Activated naive CD8-positive, alpha-beta T cell treated with anti-CD3 and anti-CD28 coated beads for 36 hours (primary cell): ENCODE measurements around the gene TRIM65. TPM values are rescaled to one million over a fixed set of nuclear protein-coding genes. Genes with fewer than 3 reads are reported as not detected.

Source experiments
- DNase-seq: peaks from one replicate; pipeline ENCODE4 v3.0.0; 2021
- H3K27ac Mint-ChIP-seq: one replicate; pipeline ENCODE4 v1.8.0; 2022; ENCODE audit warnings: mild to moderate bottlenecking, moderate library complexity, mixed read lengths
- H3K27me3 Mint-ChIP-seq: one replicate; pipeline ENCODE4 v1.8.0; 2022; ENCODE audit warnings: mild to moderate bottlenecking, mixed read lengths
- H3K36me3 Mint-ChIP-seq: one replicate; pipeline ENCODE4 v1.8.0; 2021; ENCODE audit warnings: mild to moderate bottlenecking, mixed read lengths
- H3K4me1 Mint-ChIP-seq: one replicate; pipeline ENCODE4 v1.8.0; 2021; ENCODE audit warnings: mixed read lengths
- H3K4me3 Mint-ChIP-seq: one replicate; pipeline ENCODE4 v1.8.0; 2022; ENCODE audit warnings: mild to moderate bottlenecking, moderate library complexity, mixed read lengths
- H3K9me3 Mint-ChIP-seq: one replicate; pipeline ENCODE4 v1.8.0; 2022; ENCODE audit warnings: mixed read lengths
- total RNA-seq, 2 experiments: library from RNA; stranded (reverse); gene quantifications; one replicate each; pipeline ENCODE4 v1.2.3, GENCODE V29; 2021

TRIM65 gene
- total RNA-seq, 2 experiments from 2014 or later, result 37.2 to 41.7 TPM

DNA sequence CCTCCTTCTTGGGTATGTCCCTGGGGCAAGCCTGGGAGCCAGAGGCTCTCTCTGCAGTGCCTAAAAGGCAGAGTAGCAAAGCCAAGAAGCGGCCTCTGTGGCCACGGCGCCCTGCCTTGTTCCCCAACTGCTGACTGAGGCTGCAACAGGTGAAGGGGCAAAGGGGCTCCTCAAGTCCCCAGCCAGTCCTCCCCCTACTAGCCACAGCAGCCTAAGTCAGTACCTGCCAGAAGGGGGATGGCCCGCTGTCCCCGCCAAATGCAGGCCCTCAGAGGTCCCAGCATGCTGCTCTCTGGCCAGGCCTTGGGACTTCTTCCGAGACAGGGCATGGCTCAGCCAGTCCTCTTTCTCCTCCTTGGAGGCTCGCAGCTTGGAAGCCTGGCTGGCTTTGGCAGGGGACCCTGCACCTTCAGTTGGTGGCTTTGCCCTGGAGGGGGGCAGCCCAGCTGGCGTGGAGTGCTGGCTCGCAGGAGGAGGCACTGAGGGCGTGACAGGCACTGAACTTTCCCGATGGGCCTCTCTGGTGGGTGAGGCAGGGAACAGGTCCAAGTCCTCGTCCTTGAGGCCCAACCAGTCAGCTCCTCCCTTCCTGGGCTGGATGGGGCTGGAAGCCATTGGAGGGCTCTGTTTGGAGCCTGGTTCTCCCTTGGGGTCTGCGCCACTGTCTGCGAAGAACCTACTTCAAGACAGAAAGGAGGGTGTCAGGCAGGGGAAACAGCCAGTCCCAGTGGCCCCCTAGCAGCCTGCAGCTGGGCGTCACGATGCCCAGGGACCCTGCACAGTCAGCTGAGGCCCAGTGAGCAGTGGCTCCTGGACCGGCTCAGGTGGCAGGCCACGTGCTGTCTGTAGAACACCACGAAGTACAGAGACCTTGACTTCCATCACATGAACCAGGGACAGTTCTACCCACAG lies 26.5 kb upstream of the TRIM65 start:
- Mint-ChIP-seq H3K9me3 (no peaks in the 10 kb centered on the region), H3K36me3 (peaks cover 1% of the 10 kb centered on the region), H3K4me1 (no peaks in the 10 kb centered on the region), H3K27ac (no peak overlapping the region), H3K4me3 (no peak overlapping the region), H3K27me3 (no peaks in the 10 kb centered on the region)
- DNase-seq, result no peak

DNA sequence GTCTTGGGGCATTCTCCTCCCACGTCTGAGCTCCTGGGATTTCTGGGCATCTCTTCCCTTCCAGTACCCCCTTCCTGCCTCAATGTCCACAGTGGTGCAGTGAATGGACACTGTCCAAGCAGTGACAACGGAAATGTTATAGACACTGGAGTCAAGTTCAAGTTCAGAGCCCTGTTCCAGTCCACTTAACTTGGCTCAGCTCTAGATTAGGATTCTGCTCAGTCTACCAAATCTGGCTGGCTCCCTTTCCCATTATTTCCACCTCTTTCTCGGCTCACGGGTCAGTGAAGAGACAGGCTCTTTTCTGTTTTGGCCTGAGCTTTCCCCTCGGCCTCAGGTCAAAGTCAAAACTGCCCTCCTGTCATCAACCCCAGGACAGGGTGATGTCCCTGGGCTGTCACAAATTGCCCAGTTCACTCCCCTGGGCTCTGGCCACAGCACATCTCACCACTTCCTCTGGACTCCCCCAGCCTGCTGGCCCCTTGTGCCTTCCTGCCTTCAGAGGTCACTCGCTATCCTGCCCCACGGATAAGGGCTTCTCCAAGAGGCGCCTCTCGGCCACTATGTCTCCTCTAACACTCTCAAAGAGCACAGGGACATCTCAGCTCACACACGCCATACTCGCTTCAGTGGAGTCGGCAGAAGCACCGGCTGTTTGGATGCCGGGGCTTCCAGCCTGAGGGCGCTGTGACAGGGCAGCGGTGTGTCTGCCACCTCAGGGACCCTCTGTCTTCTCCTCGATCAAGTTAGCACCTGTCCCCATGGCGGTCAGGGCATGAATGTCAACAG lies 25.6 kb upstream of the TRIM65 start:
- Mint-ChIP-seq H3K27ac (no peak overlapping the region), H3K9me3 (no peaks in the 10 kb centered on the region), H3K27me3 (no peaks in the 10 kb centered on the region), H3K4me3 (no peak overlapping the region), H3K4me1 (no peaks in the 10 kb centered on the region), H3K36me3 (peaks cover 1% of the 10 kb centered on the region)
- no peak for DNase-seq

DNA sequence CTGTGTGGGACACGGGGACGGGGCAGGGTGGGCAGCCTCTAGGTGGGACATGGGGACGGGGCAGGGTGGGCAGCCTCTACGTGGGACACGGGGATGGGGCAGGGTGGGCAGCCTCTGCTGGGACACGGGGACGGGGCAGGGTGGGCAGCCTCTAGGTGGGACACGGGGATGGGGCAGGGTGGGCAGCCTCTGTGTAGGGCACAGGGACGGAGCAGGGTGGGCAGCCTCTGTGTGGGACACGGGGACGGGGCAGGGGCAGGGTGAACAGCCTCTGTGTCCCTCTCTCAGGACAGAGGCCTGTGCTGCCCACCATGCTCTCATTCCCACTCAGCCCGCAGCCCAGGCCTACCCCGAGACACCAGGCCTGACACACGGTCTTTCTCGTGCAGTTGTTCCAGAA lies 24.8 kb upstream of the TRIM65 start:
- Mint-ChIP-seq H3K9me3 (no peaks in the 10 kb centered on the region), H3K4me3 (no peak overlapping the region), H3K36me3 (peaks cover 1% of the 10 kb centered on the region), H3K27ac (no peak overlapping the region), H3K4me1 (no peaks in the 10 kb centered on the region), H3K27me3 (no peaks in the 10 kb centered on the region)
- DNase-seq, result no peak

DNA sequence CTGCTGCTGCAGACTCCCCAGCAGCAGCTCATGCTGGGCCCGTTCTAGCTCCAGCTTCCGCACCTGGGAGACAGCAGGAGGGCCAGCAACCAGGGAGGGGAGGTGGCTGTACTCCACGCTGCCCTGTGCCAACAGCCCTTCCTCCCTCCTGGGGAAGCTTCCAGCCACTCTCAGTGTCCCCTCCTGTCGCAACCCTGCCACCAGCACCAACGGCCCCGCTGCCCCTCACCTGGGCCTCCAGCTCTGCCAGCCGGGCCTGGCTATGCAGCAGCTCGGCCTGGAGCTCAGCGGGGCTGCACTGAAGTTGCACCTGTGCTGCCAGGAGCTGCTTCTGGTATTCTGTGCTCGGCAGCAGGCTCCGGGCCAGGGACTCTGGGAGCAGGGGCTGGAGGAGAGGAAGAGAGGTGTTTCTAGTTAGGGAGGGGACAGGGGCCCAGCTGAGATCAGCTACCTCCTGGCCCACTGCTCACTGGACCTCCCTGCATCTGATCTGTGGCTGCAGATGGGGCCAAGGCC lies 23.4 kb upstream of the TRIM65 start:
- Mint-ChIP-seq H3K27me3 (no peaks in the 10 kb centered on the region), H3K36me3 (peaks cover 1% of the 10 kb centered on the region), H3K4me1 (no peaks in the 10 kb centered on the region), H3K4me3 (no peak overlapping the region), H3K27ac (no peak overlapping the region), H3K9me3 (no peaks in the 10 kb centered on the region)
- no peak for DNase-seq

DNA sequence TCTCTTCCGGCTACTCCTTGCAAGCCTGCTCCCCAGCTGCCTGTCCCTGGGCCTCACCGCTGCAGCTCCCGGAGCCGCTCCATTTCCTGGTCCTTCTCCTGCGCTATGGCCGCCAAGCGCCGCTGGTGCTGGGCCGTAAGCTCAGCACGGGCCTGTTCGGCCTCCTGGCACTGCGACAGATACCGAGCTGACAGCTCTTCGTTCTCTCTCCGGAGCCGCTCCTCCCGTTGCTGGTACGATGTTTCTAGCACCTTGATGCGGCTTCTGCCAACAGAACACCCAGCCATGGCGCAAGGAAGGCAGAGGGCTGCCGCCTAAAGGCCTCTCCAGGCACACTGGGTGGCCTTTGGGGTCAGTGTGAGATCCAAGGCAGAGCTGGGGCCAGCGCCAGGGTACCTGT lies 22.9 kb upstream of the TRIM65 start:
- no peak overlapping the region for H3K27ac Mint-ChIP-seq
- no peaks in the 10 kb centered on the region for H3K9me3 Mint-ChIP-seq
- peaks cover 1% of the 10 kb centered on the region for H3K36me3 Mint-ChIP-seq
- DNase-seq, result no peak
- no peak overlapping the region for H3K4me3 Mint-ChIP-seq
- H3K4me1 Mint-ChIP-seq, result no peaks in the 10 kb centered on the region
- no peaks in the 10 kb centered on the region for H3K27me3 Mint-ChIP-seq

DNA sequence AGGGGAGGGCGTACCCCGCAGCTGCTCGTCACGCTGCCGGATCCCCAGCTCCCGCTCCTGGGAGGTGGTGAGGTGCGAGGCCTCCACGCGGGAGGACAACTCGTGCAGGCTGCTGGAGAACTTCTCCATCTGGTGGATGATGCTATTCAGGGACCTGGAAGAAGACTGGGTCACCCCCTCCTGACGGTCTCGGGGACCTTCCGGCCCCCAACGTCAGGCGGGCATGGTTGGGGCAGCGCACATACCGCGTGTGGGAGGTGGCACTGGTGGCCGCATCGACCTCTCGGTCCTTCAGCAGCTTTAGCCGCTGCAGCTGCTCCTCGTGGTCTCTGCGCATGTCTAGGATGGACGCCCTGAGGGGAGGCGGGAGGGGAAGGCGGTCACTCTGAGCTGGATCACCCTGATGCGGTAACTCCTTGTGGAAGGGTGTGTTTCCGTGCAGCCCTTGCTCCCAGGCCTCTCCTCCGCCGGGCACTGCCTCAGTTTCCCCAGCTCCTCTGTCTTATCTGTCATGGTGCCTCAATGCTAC lies 21.2 kb upstream of the TRIM65 start:
- no peak overlapping the region for H3K27ac Mint-ChIP-seq
- H3K27me3 Mint-ChIP-seq, result no peaks in the 10 kb centered on the region
- peaks cover 3% of the 10 kb centered on the region for H3K36me3 Mint-ChIP-seq
- H3K4me3 Mint-ChIP-seq, result no peak overlapping the region
- no peaks in the 10 kb centered on the region for H3K4me1 Mint-ChIP-seq
- DNase-seq, result no peak
- no peaks in the 10 kb centered on the region for H3K9me3 Mint-ChIP-seq

DNA sequence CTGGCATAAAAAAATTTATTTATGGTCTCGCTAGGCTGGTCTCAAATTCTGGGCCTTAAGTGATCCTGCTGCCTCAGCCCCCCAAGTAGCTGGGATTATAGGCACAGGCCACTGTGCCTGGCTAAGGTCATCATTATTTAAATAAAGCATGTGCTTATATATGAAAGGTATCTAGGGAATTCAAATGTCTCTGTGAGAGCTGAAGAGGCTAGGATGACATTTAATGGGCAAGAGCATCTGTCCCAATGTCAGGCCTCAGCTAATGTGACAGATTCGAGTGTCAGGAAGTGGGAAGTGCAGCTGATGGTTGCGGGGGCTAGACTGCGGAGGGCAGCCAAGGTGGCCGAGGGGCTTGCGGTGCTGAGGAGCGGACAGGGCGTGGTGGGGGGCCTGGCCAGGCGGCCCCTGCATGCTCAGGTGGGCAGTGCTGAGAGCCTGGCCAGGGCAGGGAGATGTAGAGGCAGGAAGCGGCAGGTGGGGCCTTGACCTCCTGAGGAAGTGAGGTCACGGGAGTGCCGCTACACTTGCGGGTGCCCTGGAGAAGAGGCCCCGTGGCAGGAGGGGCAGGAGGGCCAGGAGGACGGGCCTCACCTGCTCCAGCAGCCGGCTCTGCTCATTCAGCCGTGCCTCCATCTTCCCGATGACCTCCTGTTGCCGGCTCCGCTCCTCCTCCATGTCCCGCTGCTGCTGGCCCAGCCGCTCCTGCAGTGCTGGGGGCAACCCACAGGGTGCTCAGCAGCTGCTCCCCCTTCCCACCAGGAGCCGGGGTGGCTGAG lies 20.6 kb upstream of the TRIM65 start:
- H3K4me1 Mint-ChIP-seq, result no peaks in the 10 kb centered on the region
- H3K4me3 Mint-ChIP-seq, result no peak overlapping the region
- peaks cover 3% of the 10 kb centered on the region for H3K36me3 Mint-ChIP-seq
- no peak for DNase-seq
- no peak overlapping the region for H3K27ac Mint-ChIP-seq
- no peaks in the 10 kb centered on the region for H3K27me3 Mint-ChIP-seq
- H3K9me3 Mint-ChIP-seq, result no peaks in the 10 kb centered on the region

DNA sequence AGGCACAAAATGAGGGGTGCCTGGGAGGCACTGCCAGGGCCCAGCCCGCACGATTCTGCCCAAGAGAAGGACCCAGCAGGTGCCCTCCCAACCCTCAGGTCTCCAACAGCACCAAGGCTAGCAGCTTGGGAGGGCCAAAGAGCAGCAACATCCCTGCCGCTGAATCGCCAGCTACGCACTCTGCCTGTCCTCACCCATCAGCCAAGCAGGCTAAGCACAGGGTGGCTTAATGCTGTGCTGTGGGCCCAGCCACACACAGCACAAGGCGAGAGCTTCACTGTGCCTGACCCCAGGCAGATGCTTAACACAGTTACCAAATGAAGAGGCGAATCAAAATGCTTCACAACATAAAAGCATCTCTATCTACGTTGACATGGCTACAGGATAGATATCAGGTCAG lies 18.5 kb upstream of the TRIM65 start:
- Mint-ChIP-seq H3K9me3 (no peaks in the 10 kb centered on the region), H3K4me1 (no peaks in the 10 kb centered on the region), H3K36me3 (peaks cover 3% of the 10 kb centered on the region), H3K27ac (no peak overlapping the region), H3K27me3 (no peaks in the 10 kb centered on the region), H3K4me3 (no peak overlapping the region)
- DNase-seq, result no peak

DNA sequence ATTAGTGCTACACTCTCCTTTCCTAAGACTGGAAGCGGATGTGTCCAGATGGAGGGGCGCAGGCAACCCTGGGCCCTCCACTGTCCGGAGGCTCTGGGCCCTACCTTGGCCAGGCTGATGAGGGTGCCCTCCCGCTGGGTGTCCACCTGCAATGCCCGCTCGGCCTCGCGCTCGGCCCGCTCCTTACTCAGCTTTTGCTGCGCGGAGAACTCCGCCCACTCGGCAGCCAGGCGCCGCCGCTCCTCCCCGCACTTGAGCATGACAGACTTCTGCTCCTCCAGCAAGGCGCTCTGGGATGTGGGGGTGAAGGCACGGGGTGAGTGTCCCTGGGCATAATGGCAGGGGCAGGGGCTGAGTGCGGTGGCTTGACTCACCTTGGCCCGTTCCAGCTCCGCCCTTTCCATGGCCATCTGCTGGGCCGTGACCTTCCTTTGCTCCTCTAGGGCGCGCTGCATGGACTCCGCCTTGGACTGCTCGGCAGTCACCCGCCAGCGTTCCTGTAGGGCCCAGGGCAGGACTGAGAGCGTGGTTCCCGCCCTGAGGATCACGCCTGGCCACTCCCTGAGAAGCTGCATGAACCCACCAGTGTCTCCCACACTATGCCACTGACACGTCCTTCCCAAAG lies 18.0 kb upstream of the TRIM65 start:
- H3K36me3 Mint-ChIP-seq, result peaks cover 3% of the 10 kb centered on the region
- peaks cover 3% of the 10 kb centered on the region for H3K4me1 Mint-ChIP-seq
- no peak overlapping the region for H3K27ac Mint-ChIP-seq
- H3K27me3 Mint-ChIP-seq, result no peaks in the 10 kb centered on the region
- no peaks in the 10 kb centered on the region for H3K9me3 Mint-ChIP-seq
- DNase-seq, result no peak
- H3K4me3 Mint-ChIP-seq, result no peak overlapping the region

DNA sequence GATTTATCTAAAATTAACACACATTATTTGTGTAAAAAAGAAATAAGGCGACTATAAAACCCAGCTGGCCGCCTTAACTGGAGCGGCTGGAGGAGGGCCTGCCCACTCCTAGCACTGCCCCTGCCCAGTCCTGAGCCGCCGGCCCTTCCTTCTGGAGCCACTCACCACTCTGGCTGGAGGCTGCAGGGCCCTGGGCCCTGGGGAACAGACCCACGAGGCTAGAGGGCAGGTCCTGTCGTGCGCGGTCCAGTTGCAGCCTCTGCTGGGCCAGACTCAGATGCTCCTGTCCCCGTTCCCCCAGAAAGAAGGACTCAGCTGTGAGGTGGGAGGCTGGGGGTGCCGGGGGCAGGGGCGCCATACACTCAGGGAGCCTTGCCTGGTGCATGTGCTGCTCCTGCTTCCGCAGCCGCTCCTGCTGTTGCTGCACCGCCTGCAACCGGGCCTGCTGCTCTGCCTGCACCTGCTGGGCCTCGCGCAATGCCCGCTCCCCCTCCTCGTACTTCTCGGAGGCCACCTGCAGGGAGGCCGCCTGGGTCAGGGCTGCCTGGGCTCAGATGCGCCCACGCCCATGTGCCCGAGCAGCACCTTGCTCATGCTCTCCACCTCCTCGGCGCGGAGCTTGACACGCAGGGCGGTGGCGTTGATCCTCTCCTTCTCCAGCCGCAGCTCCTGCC lies 16.9 kb upstream of the TRIM65 start:
- H3K27ac Mint-ChIP-seq, result no peak overlapping the region
- peaks cover 5% of the 10 kb centered on the region for H3K4me1 Mint-ChIP-seq
- no peaks in the 10 kb centered on the region for H3K9me3 Mint-ChIP-seq
- H3K27me3 Mint-ChIP-seq, result no peaks in the 10 kb centered on the region
- H3K4me3 Mint-ChIP-seq, result no peak overlapping the region
- DNase-seq, result no peak
- peaks cover 3% of the 10 kb centered on the region for H3K36me3 Mint-ChIP-seq

DNA sequence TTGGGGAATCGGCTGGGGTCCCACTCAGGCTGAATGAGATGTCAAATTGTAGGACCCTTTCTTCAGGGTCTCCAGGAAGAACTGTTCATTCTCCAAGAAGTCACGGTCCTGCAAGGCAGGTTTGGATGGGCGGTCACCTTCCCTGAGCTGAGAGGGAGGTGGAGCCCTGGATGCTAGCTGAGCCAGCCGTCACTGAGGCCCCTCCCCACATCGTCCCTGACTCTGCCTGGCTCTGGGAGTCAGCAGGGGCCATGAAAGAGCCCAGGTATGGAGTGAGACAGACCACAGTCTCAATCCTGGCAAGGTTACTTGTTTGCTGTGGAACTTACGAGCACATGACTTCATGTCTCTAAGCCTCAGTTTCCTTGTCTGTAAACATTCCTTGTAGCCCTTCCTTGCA lies 13.9 kb upstream of the TRIM65 start:
- no peak for DNase-seq
- no peak overlapping the region for H3K27ac Mint-ChIP-seq
- H3K4me1 Mint-ChIP-seq, result peaks cover 11% of the 10 kb centered on the region
- no peaks in the 10 kb centered on the region for H3K9me3 Mint-ChIP-seq
- no peak overlapping the region for H3K4me3 Mint-ChIP-seq
- H3K36me3 Mint-ChIP-seq, result peaks cover 2% of the 10 kb centered on the region
- H3K27me3 Mint-ChIP-seq, result no peaks in the 10 kb centered on the region

DNA sequence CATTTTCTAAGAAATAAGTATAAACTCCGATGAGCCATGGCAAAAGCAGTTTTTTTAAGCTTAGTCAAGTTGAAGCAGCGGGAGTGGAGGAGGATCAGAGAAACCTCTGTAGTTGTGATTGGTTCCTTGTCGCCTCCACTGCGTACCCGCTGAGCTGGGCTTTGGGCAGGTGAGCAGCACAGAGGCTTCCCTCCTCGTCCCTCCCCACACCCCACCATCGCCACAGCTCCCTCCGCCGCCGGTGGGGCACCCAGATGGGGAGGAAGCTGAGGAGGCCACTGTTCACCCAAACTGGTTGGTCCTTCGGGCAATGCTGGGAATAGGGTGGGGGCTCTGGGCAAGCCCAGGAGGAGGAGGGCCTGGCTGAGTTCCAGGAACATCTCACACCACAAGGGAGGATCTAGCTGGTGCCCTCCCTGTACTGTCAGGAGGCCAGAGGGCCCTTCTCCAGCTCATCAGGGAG lies 13.1 kb upstream of the TRIM65 start:
- Mint-ChIP-seq H3K27me3 (no peaks in the 10 kb centered on the region), H3K4me1 (peaks cover 15% of the 10 kb centered on the region), H3K36me3 (peaks cover 2% of the 10 kb centered on the region), H3K9me3 (no peaks in the 10 kb centered on the region), H3K4me3 (no peak overlapping the region), H3K27ac (peak overlapping the region; percentile 29)
- DNase-seq, result no peak

DNA sequence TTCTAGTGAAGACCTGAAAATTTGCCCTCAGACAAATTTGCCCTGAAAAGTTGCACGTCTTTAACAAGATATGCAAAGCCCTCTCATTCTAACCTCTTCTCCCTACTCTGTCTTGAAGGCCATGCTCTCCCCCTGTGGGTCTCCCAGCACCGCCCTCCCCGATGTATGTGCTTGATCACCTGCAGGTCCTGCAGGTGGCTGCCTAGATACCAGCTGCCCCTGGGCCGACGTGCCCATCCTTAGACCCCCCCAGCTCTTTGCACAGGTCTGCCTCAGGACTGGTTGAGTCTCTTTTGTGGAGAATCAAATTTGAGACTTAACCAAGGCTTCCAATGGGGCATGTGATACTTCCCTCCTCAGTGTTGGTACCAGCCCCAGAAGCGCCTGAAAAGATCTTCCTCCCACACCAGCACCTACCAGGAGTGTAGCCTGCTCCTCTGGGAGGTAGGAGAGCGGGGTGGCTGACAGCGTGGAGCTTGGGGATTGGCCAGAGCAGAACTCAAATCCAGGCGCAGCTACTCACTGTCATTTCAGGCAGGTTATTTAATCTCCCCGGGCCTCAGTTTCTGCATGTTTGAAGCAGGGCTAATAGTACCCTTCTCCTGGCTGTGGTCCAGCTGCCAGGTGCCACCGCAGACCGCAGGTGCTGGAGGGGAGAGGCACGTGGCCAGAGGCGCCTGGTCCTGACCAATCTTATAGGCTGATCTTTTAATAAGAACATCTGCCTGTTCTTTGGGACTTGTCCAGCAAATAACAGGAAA lies 12.5 kb upstream of the TRIM65 start:
- Mint-ChIP-seq H3K27me3 (no peaks in the 10 kb centered on the region), H3K4me3 (no peak overlapping the region), H3K4me1 (peaks cover 15% of the 10 kb centered on the region), H3K36me3 (no peaks in the 10 kb centered on the region), H3K9me3 (no peaks in the 10 kb centered on the region), H3K27ac (no peak overlapping the region)
- no peak for DNase-seq
